HEK293T (cell line): Measurements from ENCODE around the gene MDH1B.

ENCODE experiments used
- ARNT ChIP-seq: fragments of 450-650 bp; IDR thresholded peaks from 2 replicates; pipeline ENCODE4 v1.6.1; 2017; ENCODE audit warnings: mild to moderate bottlenecking
- BHLHE40 ChIP-seq: fragments of 450-650 bp; IDR thresholded peaks from 2 replicates; pipeline ENCODE4 v1.6.1; 2016; ENCODE audit warnings: mild to moderate bottlenecking, moderate library complexity, borderline replicate concordance
- CTBP1 ChIP-seq: fragments of 450-650 bp; IDR thresholded peaks from 2 replicates; pipeline ENCODE4 v1.6.1; 2016; ENCODE audit warnings: borderline replicate concordance
- ELF4 ChIP-seq: fragments of 450-650 bp; IDR thresholded peaks from 2 replicates; pipeline ENCODE4 v1.6.1; 2017; ENCODE audit warnings: antibody characterized with exemption
- FOXA1 ChIP-seq: fragments of 450-650 bp; IDR thresholded peaks from 2 replicates; pipeline ENCODE4 v1.6.1; 2016; ENCODE audit warnings: mild to moderate bottlenecking
- FOXK2 ChIP-seq: fragments of 450-650 bp; IDR thresholded peaks from 2 replicates; pipeline ENCODE4 v1.6.1; 2016; ENCODE audit warnings: mild to moderate bottlenecking
- FOXM1 ChIP-seq: fragments of 450-650 bp; IDR thresholded peaks from 2 replicates; pipeline ENCODE4 v1.6.1; 2017; ENCODE audit warnings: mild to moderate bottlenecking, borderline replicate concordance
- HDGF ChIP-seq: fragments of 450-650 bp; IDR thresholded peaks from 2 replicates; pipeline ENCODE4 v1.6.1; 2017; ENCODE audit warnings: antibody characterized with exemption, borderline replicate concordance
- LEF1 ChIP-seq: fragments of 450-650 bp; IDR thresholded peaks from 2 replicates; pipeline ENCODE4 v1.6.1; 2017; ENCODE audit warnings: mild to moderate bottlenecking, borderline replicate concordance
- NFRKB ChIP-seq: fragments of 450-650 bp; IDR thresholded peaks from 2 replicates; pipeline ENCODE4 v1.6.1; 2016; ENCODE audit warnings: mild to moderate bottlenecking, moderate library complexity
- SP1 ChIP-seq: fragments of 450-650 bp; IDR thresholded peaks from 2 replicates; pipeline ENCODE4 v1.6.1; 2017
- SUZ12 ChIP-seq: fragments of 450-650 bp; IDR thresholded peaks from 2 replicates; pipeline ENCODE4 v1.6.1; 2016; ENCODE audit warnings: mild to moderate bottlenecking
- TARDBP ChIP-seq: fragments of 450-650 bp; IDR thresholded peaks from 2 replicates; pipeline ENCODE4 v1.6.1; 2016
- ZNF384 ChIP-seq: fragments of 450-650 bp; IDR thresholded peaks from 2 replicates; pipeline ENCODE4 v1.6.1; 2016

DNA sequence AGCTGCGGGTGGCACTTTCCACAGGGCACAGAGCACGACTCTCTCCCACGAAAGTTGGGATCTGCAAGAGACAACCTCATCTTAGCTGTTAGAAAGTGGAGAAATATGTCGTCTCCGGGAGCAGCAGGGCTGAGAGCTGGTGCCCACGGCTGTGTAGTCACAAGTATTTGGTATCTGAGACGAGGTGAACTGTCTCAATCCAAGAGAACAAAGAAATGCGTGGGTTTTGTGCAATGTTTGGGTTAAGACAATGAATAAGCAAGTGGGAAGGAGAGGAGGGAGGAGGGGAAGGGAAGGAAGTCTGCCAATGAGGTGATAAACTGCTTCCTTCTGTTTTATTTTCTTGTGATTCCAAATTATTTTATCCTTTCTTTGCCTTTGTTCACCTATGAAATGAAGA, 65.0 kb downstream of the MDH1B start:
- no peak for TF ChIP-seq ELF4
- TF ChIP-seq NFRKB, result no peak
- TF ChIP-seq BHLHE40, result no peak
- TF ChIP-seq FOXM1, result no peak
- no peak for TF ChIP-seq FOXA1
- no peak for TF ChIP-seq ARNT
- TF ChIP-seq SP1, result no peak
- no peak for TF ChIP-seq FOXK2
- TF ChIP-seq HDGF, result no peak
- TF ChIP-seq TARDBP, result no peak
- TF ChIP-seq ZNF384, result no peak
- no peak for TF ChIP-seq CTBP1
- no peak for TF ChIP-seq LEF1
- no peak for TF ChIP-seq SUZ12
